Mammary microvascular endothelial cell (primary cell): ENCODE results near the gene PDE1A. TPM values are rescaled to one million over a fixed set of nuclear protein-coding genes. Genes with fewer than 3 reads are reported as not detected.

Source experiments
- total RNA-seq: library from RNA; depleted of rRNA; stranded (reverse); fragments of >200 nt; gene quantifications from 2 replicates; pipeline ENCODE4 v1.2.3, GENCODE V29; 2015

Gene PDE1A
- total RNA-seq: 0.10 and 0.20 TPM in 2 replicates

GRCh38 chr2:182426918-182427240 lies at the start of gene PDE1A:
TSS of gene PDE1A (minus strand) at chr2:182427036.

